Muscle layer of colon (tissue), 2 donors: ENCODE data around the gene SERINC5.

Experiments
- H3K27ac ChIP-seq: one replicate; pipeline ENCODE4 v1.7.0; 2013; ENCODE audit warnings: low read depth, mild to moderate bottlenecking, low read length, moderate library complexity
- H3K27me3 ChIP-seq, 2 donors: one replicate each; pipeline ENCODE4 v1.7.0; 2013; ENCODE audit warnings: low read length in 2 of 2, mild to moderate bottlenecking in 2 of 2; ENCODE audit not compliant: insufficient read depth in 2 of 2, control insufficient read depth in 1 of 2
- H3K36me3 ChIP-seq: one replicate; pipeline ENCODE4 v1.7.0; 2013; ENCODE audit warnings: mild to moderate bottlenecking, low read length; ENCODE audit not compliant: insufficient read depth
- H3K4me1 ChIP-seq: one replicate; pipeline ENCODE4 v1.7.0; 2013; ENCODE audit warnings: mild to moderate bottlenecking, low read length; ENCODE audit not compliant: insufficient read depth
- H3K4me3 ChIP-seq, 2 donors: one replicate each; pipeline ENCODE4 v1.7.0; 2013; ENCODE audit warnings: low read length in 2 of 2, low read depth in 1 of 2, mild to moderate bottlenecking in 1 of 2, moderate library complexity in 1 of 2
- H3K9ac ChIP-seq: one replicate; pipeline ENCODE4 v1.7.0; 2013; ENCODE audit warnings: low read length
- H3K9me3 ChIP-seq: one replicate; pipeline ENCODE4 v1.7.0; 2013; ENCODE audit warnings: mild to moderate bottlenecking, low read length
- donor health status: abdominal sarcoma.
- donor health status: Adenocarcinoma of cecum.

Gene SERINC5

GRCh38 chr5:80069251-80069800, 186.5 kb downstream of the SERINC5 start:
- Histone ChIP-seq H3K36me3 (no peaks in the 10 kb centered on the region), H3K4me1 (no peaks in the 10 kb centered on the region), H3K27ac (no peak overlapping the region), H3K27me3 (no peaks in the 10 kb centered on the region), H3K4me3 (no peak overlapping the region), H3K9me3 (no peaks in the 10 kb centered on the region), H3K9ac (no peak overlapping the region)

- no peaks in the 10 kb centered on the region for H3K9me3 ChIP-seq
- H3K4me1 ChIP-seq: no peaks in the 10 kb centered on the region
- no peaks in the 10 kb centered on the region for H3K36me3 ChIP-seq
- no peak overlapping the region for H3K9ac ChIP-seq
- H3K4me3 ChIP-seq: no peak overlapping the region
- no peaks in the 10 kb centered on the region for H3K27me3 ChIP-seq
- no peak overlapping the region for H3K27ac ChIP-seq
Measured at GRCh38 chr5:80068775-80069174, 187.1 kb downstream of the SERINC5 start.

GRCh38 chr5:80068246-80068636, 187.6 kb downstream of the SERINC5 start:
- H3K4me1 ChIP-seq: no peaks in the 10 kb centered on the region
- no peaks in the 10 kb centered on the region for H3K27me3 ChIP-seq
- no peaks in the 10 kb centered on the region for H3K36me3 ChIP-seq
- no peak overlapping the region for H3K27ac ChIP-seq
- no peaks in the 10 kb centered on the region for H3K9me3 ChIP-seq
- no peak overlapping the region for H3K9ac ChIP-seq
- H3K4me3 ChIP-seq: no peak overlapping the region

- H3K27ac ChIP-seq: no peak overlapping the region
- no peak overlapping the region for H3K4me3 ChIP-seq
- H3K4me1 ChIP-seq: no peaks in the 10 kb centered on the region
- H3K36me3 ChIP-seq: no peaks in the 10 kb centered on the region
- no peaks in the 10 kb centered on the region for H3K9me3 ChIP-seq
- H3K9ac ChIP-seq: no peak overlapping the region
- H3K27me3 ChIP-seq: no peaks in the 10 kb centered on the region
Measured at GRCh38 chr5:80067531-80068245, 188.2 kb downstream of the SERINC5 start.

- H3K4me3 ChIP-seq: no peak overlapping the region
- H3K9me3 ChIP-seq: no peaks in the 10 kb centered on the region
- no peaks in the 10 kb centered on the region for H3K27me3 ChIP-seq
- H3K27ac ChIP-seq: no peak overlapping the region
- H3K4me1 ChIP-seq: no peaks in the 10 kb centered on the region
- H3K9ac ChIP-seq: no peak overlapping the region
- H3K36me3 ChIP-seq: no peaks in the 10 kb centered on the region
Measured at GRCh38 chr5:80067016-80067415, 188.8 kb downstream of the SERINC5 start.

- Histone ChIP-seq H3K27ac (no peak overlapping the region), H3K36me3 (no peaks in the 10 kb centered on the region), H3K27me3 (no peaks in the 10 kb centered on the region), H3K9me3 (no peaks in the 10 kb centered on the region), H3K9ac (no peak overlapping the region), H3K4me3 (no peak overlapping the region), H3K4me1 (no peaks in the 10 kb centered on the region)
Measured at GRCh38 chr5:80064124-80064523, 191.7 kb downstream of the SERINC5 start.
